Hepatocyte (in vitro differentiated cells): ENCODE measurements around the gene SETBP1. TPM values are rescaled to one million over a fixed set of nuclear protein-coding genes. Genes with fewer than 3 reads are reported as not detected.

ENCODE experiments used
- DNase-seq: peaks from one replicate; pipeline ENCODE4 v3.0.0-alpha.2; 2016; ENCODE audit warnings: low spot score
- H2AFZ ChIP-seq: fragments of 200-600 bp; sonication (generic); 2 replicates; pipeline ENCODE4 v1.6.0; 2016; ENCODE audit warnings: antibody characterized with exemption, mild to moderate bottlenecking
- H3K27ac ChIP-seq: fragments of 200-600 bp; sonication (generic); 2 replicates; pipeline ENCODE4 v1.5.1; 2016; ENCODE audit warnings: mild to moderate bottlenecking
- H3K27me3 ChIP-seq: fragments of 200-600 bp; sonication (generic); 2 replicates; pipeline ENCODE4 v1.6.1; 2016
- H3K36me3 ChIP-seq: fragments of 200-600 bp; sonication (generic); replicated peaks from 2 replicates; pipeline ENCODE4 v1.5.1; 2016; ENCODE audit warnings: low read depth; ENCODE audit not compliant: insufficient read depth
- H3K4me1 ChIP-seq: fragments of 200-600 bp; sonication (generic); 2 replicates; pipeline ENCODE4 v1.5.1; 2016; ENCODE audit warnings: mild to moderate bottlenecking, moderate library complexity; ENCODE audit not compliant: insufficient read depth
- H3K4me2 ChIP-seq: fragments of 200-600 bp; sonication (generic); 2 replicates; pipeline ENCODE4 v1.6.0; 2016
- H3K4me3 ChIP-seq: fragments of 200-600 bp; sonication (generic); 2 replicates; pipeline ENCODE4 v1.5.1; 2016; ENCODE audit warnings: mild to moderate bottlenecking
- H3K79me2 ChIP-seq: fragments of 200-600 bp; sonication (generic); 2 replicates; pipeline ENCODE4 v1.6.0; 2017; ENCODE audit warnings: mild to moderate bottlenecking
- H3K9me2 ChIP-seq: fragments of 200-600 bp; sonication (generic); replicated peaks from 2 replicates; pipeline ENCODE4 v1.6.0; 2017; ENCODE audit warnings: mild to moderate bottlenecking; ENCODE audit not compliant: insufficient read depth
- H3K9me3 ChIP-seq: fragments of 200-600 bp; sonication (generic); 2 replicates; pipeline ENCODE4 v1.5.1; 2016; ENCODE audit warnings: low read depth, mild to moderate bottlenecking
- H4K20me1 ChIP-seq: fragments of 200-600 bp; sonication (generic); 2 replicates; pipeline ENCODE4 v1.6.0; 2016; ENCODE audit warnings: mild to moderate bottlenecking; ENCODE audit not compliant: insufficient read depth, poor library complexity, severe bottlenecking
- EZH2 ChIP-seq: fragments of 200-600 bp; sonication (generic); IDR thresholded peaks from 2 replicates; pipeline ENCODE4 v1.6.1; 2016; ENCODE audit warnings: antibody characterized with exemption, mild to moderate bottlenecking, borderline replicate concordance
- EZH2phosphoT487 ChIP-seq: fragments of 200-600 bp; sonication (generic); IDR thresholded peaks from one replicate; pipeline ENCODE4 v1.6.1; 2018; ENCODE audit warnings: antibody characterized with exemption, mild to moderate bottlenecking, low read depth, moderate library complexity; ENCODE audit not compliant: unreplicated experiment, severe bottlenecking
- WGBS: methylation state at CpG from one replicate; pipeline ENCODE4 v1.1.6; 2016; ENCODE audit warnings: low lambda C conversion rate; ENCODE audit errors: missing lambda C conversion rate; 5-methylcytosine and 5-hydroxymethylcytosine counted together
- polyA plus RNA-seq: library from polyadenylated mRNA; unstranded; fragments of >200 nt; fragmentation: Nextera tagmentation; extraction: Ambion mirVana; gene quantifications from 2 replicates; pipeline ENCODE4 v1.2.1, GENCODE V29; 2016
- total RNA-seq: library from RNA; depleted of rRNA; stranded (reverse); fragments of >200 nt; gene quantifications from 2 replicates; pipeline ENCODE4 v1.2.3, GENCODE V29; 2014
- TF ChIP-seq, protein P1 (sequence below): fragments of 200-600 bp; sonication (generic); IDR thresholded peaks from 2 replicates; pipeline ENCODE4 v1.5.1; 2016; ENCODE audit warnings: antibody characterized with exemption, mild to moderate bottlenecking; ENCODE audit not compliant: poor library complexity

Gene SETBP1
- total and polyA plus RNA-seq, 2 experiments from 2014 or later, result 10.3 to 21.1 TPM

DNA sequence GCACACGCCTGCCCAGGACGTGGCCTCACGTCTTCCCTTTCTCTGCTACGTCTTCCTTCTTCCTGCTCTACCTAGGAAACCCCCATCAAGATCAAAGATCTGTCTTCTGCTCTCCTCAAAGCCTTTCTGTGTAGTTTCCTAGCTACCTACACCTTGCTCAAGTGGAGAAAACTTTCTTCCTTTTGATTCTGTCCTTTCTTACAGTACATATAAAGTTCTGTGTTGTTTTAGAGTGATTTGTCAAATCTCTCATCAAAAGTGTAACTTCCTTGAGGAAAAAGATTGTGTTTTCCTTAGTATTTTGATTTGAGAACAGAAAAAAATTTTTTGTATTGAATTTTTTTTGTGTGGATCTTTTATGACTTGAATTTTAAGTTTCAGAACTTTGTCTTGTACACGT lies 17.8 kb downstream of the SETBP1 start:
- Histone ChIP-seq H3K4me2 (no peak overlapping the region), H3K9me3 (no peaks in the 10 kb centered on the region), H3K36me3 (no peaks in the 10 kb centered on the region), H3K9me2 (no peaks in the 10 kb centered on the region), H2AFZ (no peak overlapping the region), H3K27me3 (no peaks in the 10 kb centered on the region), H3K27ac (no peak overlapping the region), H3K4me1 (peaks cover 22% of the 10 kb centered on the region), H3K79me2 (peaks cover 87% of the 10 kb centered on the region), H3K4me3 (no peak overlapping the region), H4K20me1 (peaks cover 11% of the 10 kb centered on the region)
- WGBS, result 95% methylated on average over 5 of the region's 5 CpGs
- no peak for TF ChIP-seq EZH2
- TF ChIP-seq, protein P1, sequence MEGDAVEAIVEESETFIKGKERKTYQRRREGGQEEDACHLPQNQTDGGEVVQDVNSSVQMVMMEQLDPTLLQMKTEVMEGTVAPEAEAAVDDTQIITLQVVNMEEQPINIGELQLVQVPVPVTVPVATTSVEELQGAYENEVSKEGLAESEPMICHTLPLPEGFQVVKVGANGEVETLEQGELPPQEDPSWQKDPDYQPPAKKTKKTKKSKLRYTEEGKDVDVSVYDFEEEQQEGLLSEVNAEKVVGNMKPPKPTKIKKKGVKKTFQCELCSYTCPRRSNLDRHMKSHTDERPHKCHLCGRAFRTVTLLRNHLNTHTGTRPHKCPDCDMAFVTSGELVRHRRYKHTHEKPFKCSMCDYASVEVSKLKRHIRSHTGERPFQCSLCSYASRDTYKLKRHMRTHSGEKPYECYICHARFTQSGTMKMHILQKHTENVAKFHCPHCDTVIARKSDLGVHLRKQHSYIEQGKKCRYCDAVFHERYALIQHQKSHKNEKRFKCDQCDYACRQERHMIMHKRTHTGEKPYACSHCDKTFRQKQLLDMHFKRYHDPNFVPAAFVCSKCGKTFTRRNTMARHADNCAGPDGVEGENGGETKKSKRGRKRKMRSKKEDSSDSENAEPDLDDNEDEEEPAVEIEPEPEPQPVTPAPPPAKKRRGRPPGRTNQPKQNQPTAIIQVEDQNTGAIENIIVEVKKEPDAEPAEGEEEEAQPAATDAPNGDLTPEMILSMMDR, result no peak
- TF ChIP-seq EZH2phosphoT487, result no peak
- no peak for DNase-seq

DNA sequence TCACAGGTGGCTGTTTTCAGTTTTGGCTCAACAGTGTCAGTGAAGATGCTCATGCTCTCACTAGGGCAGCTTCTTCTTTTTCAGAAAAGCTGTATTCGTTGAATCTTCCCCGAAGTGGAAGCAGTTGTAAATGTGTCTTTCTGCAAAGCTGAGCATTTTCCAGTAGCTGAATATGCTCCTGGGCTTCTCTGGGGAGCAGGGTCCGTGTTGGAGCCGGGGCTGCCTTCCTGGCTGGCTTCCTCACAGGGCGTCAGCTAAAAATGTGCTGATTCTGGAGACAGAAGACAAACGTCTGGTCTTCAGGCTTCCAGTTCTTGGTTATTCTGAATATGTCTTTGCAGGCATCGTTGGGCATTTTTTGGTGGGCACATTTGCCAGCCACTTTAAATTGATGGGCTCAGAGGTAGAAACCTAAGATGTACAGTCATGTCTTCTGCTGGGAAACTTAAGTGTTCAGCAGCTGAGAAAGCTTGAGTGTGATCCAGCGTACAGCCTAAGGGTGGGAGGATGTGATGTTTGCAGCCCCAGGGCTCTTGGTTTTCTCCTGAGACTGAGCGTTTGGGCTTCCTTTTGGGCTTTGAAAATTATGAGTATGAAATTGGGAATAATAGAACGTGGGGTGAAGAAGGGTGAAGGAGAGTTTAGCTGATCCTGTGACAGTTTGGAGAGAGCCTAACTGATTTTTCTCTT lies 19.0 kb downstream of the SETBP1 start:
- H3K4me3 ChIP-seq, result no peak overlapping the region
- H3K79me2 ChIP-seq, result peaks cover 83% of the 10 kb centered on the region
- DNase-seq, result no peak
- no peak overlapping the region for H3K4me2 ChIP-seq
- H3K27ac ChIP-seq, result no peak overlapping the region
- TF ChIP-seq EZH2phosphoT487 (no peak), EZH2 (no peak)
- TF ChIP-seq, protein P1, result no peak
- no peaks in the 10 kb centered on the region for H3K27me3 ChIP-seq
- WGBS, result 67% methylated on average over 10 of the region's 10 CpGs
- no peak overlapping the region for H2AFZ ChIP-seq
- H3K9me2 ChIP-seq, result no peaks in the 10 kb centered on the region
- H3K36me3 ChIP-seq, result no peaks in the 10 kb centered on the region
- H3K4me1 ChIP-seq, result peaks cover 22% of the 10 kb centered on the region
- H4K20me1 ChIP-seq, result peaks cover 14% of the 10 kb centered on the region
- H3K9me3 ChIP-seq, result no peaks in the 10 kb centered on the region

DNA sequence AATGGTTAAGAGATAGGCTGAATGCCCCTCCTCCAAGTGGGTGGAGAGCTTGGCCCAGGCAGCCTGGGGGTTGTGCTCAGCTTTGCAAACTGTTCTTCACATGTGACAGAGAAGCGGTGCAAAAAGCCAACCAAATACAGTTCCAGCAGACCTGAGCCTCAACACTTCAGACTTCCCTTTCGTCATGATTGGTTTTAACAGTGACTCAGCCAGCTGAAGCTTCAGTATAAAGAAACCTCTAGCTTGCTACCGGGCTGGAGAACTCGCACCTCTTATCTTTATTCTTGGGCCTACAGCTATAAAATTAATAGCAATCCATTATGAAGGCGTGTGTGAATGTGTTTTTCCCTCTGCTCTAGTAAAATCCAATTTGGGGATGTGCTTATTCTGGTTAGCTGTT lies 20.0 kb downstream of the SETBP1 start:
- Histone ChIP-seq H3K9me3 (no peaks in the 10 kb centered on the region), H3K27me3 (no peaks in the 10 kb centered on the region), H2AFZ (no peak overlapping the region), H3K4me1 (peaks cover 22% of the 10 kb centered on the region), H3K4me3 (no peak overlapping the region), H4K20me1 (peaks cover 8% of the 10 kb centered on the region), H3K9me2 (no peaks in the 10 kb centered on the region), H3K4me2 (no peak overlapping the region), H3K36me3 (no peaks in the 10 kb centered on the region), H3K27ac (no peak overlapping the region), H3K79me2 (peaks cover 83% of the 10 kb centered on the region)
- DNase-seq, result peak; percentile 37
- TF ChIP-seq EZH2phosphoT487 (no peak), EZH2 (no peak)
- TF ChIP-seq, protein P1, result no peak
- 42% methylated on average over 5 of the region's 5 CpGs for WGBS
